Lower leg skin (tissue), 3 donors: ENCODE measurements around the gene TCF7L2.

ENCODE experiments used
- CTCF ChIP-seq, 3 donors: fragments of 450-650 bp; IDR thresholded peaks; one replicate each; pipeline ENCODE4 v1.5.1; 2016; ENCODE audit warnings: antibody characterized with exemption in 3 of 3, mild to moderate bottlenecking in 3 of 3, moderate library complexity in 2 of 3
- POLR2A ChIP-seq, 2 donors: fragments of 450-650 bp; IDR thresholded peaks; one replicate each; pipeline ENCODE4 v1.6.1; 2016 to 2017; ENCODE audit warnings: antibody characterized with exemption in 2 of 2, mild to moderate bottlenecking in 1 of 2, moderate library complexity in 1 of 2

- TF ChIP-seq POLR2A (IDR thresholded peaks at IDR 0.05), result no peak
- TF ChIP-seq CTCF (IDR thresholded peaks at IDR 0.05), result no peak
Measured at GRCh38 chr10:113033991-113034390, 83.9 kb downstream of the TCF7L2 start.
